Placental pericyte (primary cell): ENCODE data around the gene EIF3J. TPM values are rescaled to one million over a fixed set of nuclear protein-coding genes. Genes with fewer than 3 reads are reported as not detected.

Experiments used
- total RNA-seq: library from RNA; depleted of rRNA; stranded (reverse); fragments of >200 nt; gene quantifications from 2 replicates; pipeline ENCODE4 v1.2.3, GENCODE V29; 2012

The EIF3J gene
- 35.9 and 53.6 TPM in 2 replicates for total RNA-seq

DNA sequence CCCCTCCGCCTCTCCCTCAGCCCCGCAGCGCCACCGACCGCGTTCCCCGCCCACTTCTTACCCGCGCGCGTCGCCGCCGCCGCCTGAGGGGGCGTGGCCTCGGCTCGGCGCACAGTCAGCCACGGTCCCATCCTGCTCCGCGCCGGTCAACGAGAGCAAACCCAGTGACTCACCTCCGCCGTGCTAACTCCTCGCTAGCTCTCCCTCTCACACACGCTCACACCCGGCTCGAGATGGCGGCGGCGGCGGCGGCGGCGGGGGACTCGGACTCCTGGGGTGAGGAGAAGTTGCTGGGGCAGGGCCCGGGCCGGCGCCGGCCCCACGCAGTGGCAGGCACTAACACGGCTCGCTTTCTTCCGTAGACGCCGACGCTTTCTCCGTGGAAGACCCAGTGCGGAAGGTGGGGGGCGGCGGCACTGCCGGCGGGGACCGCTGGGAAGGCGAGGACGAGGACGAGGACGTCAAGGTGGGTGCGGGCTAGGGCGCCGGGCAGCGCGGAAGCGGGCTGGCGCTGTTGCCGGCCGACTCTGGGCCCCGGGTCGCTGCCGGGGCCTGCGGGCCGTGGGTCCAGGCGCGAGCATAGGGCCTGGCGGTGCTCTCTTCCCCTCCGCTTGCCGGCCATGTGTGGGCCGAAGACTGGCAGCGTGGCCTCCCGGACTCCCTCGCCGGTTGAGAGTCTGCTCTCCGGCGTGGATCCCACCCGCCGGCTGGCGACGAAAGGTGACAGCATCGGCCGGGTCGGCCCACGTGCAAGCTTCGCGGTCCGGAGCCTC is at the start of gene EIF3J:
Gene EIF3J (plus strand): TSS at position 186 of the 773 bp plus-strand sequence. CDS start 48 bp downstream, at position 234.

Other genes with a start within 250 kb of the EIF3J start
- 123 and 156 TPM in 2 replicates for gene GOLM2, start 248.4 kb upstream of the EIF3J start, total RNA-seq
- gene CTDSPL2, start 109.5 kb upstream of the EIF3J start, total RNA-seq = 47.9 and 88.6 TPM in 2 replicates
- gene SPG11, start 126.5 kb downstream of the EIF3J start, total RNA-seq = 42.7 and 66.6 TPM in 2 replicates
- gene PATL2, start 174.2 kb downstream of the EIF3J start, total RNA-seq = 0.44 and 1.9 TPM in 2 replicates
- 1,563 and 4,527 TPM in 2 replicates for gene B2M, start 174.4 kb downstream of the EIF3J start, total RNA-seq
- gene TRIM69, start 199.4 kb downstream of the EIF3J start, total RNA-seq = 7.9 and 8.1 TPM in 2 replicates